NCI-H524 treated with DMSO at 0.1 percent for 48 hours (cell line): Measurements from ENCODE around the gene ABHD6.
"Not testable (repeated sequence)": the region's sequence is repeated elsewhere in the genome, so short reads cannot be mapped to it uniquely, and the experiment has no call there.

Experiments
- DNase-seq: peaks from one replicate; lab custom pipeline; 2025; lab: John Stamatoyannopoulos, UW

The ABHD6 gene

DNA sequence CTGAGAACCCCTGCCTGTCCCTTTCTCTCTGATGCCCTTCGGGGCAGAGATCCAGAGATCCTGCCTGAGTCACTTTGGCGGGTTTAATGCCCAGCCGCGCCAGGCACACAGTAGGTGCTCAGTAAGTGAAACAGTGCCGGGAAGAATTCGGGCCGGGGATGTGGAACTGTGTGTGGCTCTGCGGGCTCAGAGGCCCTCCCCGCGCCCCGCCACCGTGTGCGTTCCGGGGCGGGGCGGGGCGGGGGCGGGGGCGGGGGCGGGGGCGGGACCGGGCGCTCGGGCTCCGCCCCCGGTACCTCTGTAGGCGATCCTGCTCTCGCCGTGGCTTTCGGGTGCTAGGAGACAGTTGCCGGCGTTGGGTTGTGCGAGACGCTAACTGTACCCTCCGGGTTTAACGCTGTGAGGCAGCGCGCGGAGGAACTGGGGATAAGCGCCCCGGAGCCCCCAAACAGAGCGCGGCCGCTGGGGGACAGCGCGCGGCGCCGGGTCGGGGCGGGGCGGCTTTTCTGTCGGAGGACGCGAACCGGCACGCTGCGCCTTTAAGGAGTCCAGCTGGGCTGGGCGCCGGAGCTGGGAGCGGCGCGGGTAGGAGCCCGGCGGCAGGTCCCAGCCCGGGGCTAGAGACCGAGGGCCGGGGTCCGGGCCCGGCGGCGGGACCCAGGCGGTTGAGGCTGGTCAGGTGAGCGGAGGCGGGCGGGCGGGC, at the start of gene ABHD6:
Gene ABHD6, plus strand, starts transcription at position 555 of the 703 bp plus-strand sequence. CDS start 18,795 bp downstream, outside the sequence.
- peak; percentile 13 for DNase-seq

- no peak for DNase-seq
Measured at GRCh38 chr3:58188173-58188564, 49.4 kb upstream of the ABHD6 start.

GRCh38 chr3:58188921-58189451, 48.6 kb upstream of the ABHD6 start:
- no peak for DNase-seq

GRCh38 chr3:58189691-58190090, 47.9 kb upstream of the ABHD6 start:
- DNase-seq: no peak

DNA sequence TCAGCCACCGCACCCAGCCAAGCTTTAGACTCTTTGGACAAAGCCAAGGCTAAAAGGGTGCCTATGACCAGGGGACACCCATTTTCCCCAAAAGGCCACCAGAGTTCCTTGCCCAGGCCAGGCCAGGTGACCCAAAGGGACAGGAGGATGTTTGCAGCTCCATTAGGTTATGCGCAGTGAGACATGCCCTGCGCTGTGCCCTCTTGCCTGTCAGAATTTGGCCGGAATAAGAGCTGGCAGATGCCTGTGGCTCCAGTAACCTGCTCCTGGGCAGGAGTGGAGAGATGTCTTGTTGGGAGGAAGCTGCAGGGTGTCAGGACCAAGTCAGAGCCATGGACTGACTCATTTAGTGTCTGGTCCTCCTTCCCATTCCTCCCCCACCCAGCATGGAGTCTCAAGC, 47.3 kb upstream of the ABHD6 start:
- no peak for DNase-seq

DNA sequence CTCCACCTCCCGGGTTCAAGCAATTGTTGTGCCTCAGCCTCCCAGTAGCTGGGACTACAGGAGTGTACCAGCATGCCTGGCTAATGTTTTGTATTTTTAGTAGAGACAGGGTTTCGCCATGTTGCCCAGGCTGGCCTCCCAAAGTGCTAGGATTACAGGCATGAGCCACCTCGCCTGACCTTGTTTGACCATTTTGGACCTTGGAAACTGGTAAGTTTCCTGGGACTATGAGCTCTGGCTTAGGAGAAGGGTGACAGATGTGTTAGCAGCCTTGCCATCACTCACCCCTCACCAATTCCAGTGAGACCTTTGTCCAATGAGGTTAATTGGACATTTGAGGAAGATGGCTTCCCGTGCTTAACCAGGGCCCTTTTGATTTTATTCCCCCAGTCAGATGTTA, 46.7 kb upstream of the ABHD6 start:
- DNase-seq: no peak

DNA sequence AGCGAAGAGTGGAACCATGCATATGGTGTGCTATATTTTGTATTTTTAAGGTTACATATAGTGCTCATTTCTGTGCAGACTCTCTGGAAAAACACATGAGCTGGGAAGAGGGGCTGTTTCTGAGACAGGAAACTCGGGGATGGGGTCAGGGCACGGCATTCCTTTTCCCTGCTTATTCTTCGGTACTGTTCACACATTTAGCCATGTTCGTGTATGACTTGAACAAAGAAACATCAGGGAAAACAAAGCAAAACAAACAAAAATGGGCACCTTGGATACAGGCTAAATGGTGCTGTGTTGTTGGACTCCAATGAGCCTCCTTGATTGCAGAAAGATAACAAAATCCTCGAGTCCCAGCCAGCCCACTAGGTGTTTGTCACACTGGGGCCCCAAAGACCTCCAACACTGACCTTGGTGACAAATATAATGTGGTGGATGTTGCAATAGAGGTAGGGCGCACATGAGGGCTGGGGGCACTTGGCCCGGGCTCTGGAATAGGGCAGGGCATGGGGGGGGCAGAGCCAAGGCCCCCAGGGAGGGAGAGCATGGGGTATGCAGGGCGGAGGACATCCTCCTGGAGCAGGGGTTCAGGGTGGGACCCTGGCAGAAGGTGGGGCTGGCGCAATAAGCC, 46.1 kb upstream of the ABHD6 start:
- DNase-seq: no peak

GRCh38 chr3:58192069-58192468, 45.5 kb upstream of the ABHD6 start:
- DNase-seq: no peak

DNA sequence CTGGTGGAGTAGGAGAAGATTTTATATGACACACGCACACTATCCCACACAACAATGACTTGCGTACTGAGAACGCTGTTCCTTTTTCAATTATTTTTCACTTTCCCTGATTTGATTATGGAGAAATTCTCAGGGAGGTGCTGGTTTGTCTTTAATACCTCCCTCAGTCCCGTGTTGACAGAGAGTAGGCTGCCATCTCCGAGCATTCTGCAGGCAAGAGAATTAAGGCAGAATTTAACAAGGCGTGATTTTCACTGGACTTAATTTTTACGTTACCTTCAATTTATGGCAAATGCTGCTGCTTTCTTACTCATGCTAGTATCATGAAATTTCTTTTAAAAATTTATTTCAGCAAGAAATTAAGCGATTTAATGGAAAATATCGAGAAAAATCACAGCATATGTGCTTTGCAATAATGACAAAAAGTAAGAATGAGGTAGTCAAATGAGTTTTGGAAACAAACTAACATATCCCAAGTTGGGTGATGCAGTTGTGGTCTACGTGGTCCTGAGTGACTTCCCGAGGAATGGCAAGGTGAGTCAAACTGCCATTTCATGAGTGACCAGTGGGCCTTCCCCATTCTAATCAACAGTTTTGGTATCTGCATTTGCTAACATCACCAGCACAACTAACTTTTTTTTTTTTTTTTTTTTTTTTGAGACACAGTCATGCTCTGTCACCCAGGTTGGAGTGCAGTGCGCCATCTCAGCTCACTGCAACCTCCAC, 43.7 kb upstream of the ABHD6 start:
- DNase-seq: no peak

DNA sequence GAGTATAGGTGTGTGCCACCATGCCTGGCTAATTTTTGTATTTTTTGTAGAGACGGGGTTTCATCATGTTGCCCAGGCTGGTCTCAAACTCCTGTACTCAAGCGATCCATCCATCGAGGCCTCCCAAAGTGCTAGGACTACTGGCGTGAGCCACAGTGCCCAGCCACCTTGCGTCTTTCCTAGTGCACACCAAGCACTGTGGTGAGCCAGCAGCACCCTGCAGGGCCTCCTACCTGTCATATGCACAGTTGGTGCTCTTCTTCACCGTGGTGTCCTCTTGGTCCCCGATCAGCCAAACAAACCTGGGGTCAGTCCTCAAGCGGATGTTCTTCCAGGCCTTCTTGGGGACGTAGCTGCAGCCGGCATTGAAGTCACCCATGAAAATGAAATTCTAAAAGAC, 40.0 kb upstream of the ABHD6 start:
- no peak for DNase-seq

GRCh38 chr3:58198362-58198761, 39.2 kb upstream of the ABHD6 start:
- no peak for DNase-seq

- no peak for DNase-seq
Measured at GRCh38 chr3:58198804-58199203, 38.8 kb upstream of the ABHD6 start.

DNA sequence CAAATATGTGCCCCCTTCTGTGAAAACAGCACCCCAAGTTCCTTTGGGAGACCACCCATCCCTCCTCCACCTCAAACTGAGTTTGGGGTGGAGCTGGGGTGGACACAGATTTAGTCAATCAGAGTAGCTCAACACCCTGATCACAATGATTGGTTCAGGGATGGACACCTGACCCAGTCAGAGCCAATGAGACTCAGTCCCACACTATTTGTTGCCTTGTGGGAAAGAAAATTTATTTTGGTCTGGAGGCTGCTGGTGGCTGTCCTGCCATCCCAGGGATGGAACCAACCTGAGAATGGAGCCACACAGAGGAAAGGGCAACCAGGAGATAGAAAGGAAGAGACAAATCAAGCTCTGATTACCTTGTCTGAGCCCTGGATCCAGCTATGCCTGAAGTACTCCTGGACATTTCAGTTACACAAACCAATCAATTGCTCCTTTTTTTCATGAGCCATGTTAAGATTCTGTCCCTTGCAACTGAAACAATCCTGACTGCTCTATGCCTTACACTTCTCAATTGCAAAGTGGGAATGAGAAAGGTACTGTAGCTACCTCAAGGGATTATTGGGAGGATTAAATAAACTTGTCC, 37.4 kb upstream of the ABHD6 start:
- no peak for DNase-seq

- DNase-seq: no peak
Measured at GRCh38 chr3:58200846-58201355, 36.7 kb upstream of the ABHD6 start.

GRCh38 chr3:58201451-58201850, 36.1 kb upstream of the ABHD6 start:
- not testable (repeated sequence) for DNase-seq

GRCh38 chr3:58202917-58203360, 34.7 kb upstream of the ABHD6 start:
- peak; percentile 22 for DNase-seq

- DNase-seq: no peak
Measured at GRCh38 chr3:58203541-58203940, 34.1 kb upstream of the ABHD6 start.

- DNase-seq: no peak
Measured at GRCh38 chr3:58204720-58205119, 32.9 kb upstream of the ABHD6 start.

- no peak for DNase-seq
Measured at GRCh38 chr3:58205981-58206380, 31.6 kb upstream of the ABHD6 start.

- no peak for DNase-seq
Measured at GRCh38 chr3:58206406-58207011, 31.1 kb upstream of the ABHD6 start.

- DNase-seq: no peak
Measured at GRCh38 chr3:58207954-58208353, 29.6 kb upstream of the ABHD6 start.

- DNase-seq: no peak
Measured at GRCh38 chr3:58209933-58210332, 27.7 kb upstream of the ABHD6 start.
